Kidney (tissue), 11 donors: ENCODE measurements around the gene PGBD2. TPM values are rescaled to one million over a fixed set of nuclear protein-coding genes. Genes with fewer than 3 reads are reported as not detected.
"Not testable (repeated sequence)": the region's sequence is repeated elsewhere in the genome, so short reads cannot be mapped to it uniquely, and the experiment has no call there.

Experiments
- DNase-seq, 5 donors: peaks; one replicate each; pipeline ENCODE4 v3.0.0-alpha.2; 2013 to 2020
- FAIRE-seq: peaks from 2 replicates; lab custom pipeline; 2012; peaks lifted over from hg19 to GRCh38; lab: Jason Lieb, UNC
- H3K27ac ChIP-seq, 2 donors: one replicate each; pipeline ENCODE4 v1.7.0; 2013; ENCODE audit warnings: low read depth in 2 of 2, low read length in 2 of 2, inconsistent platforms in 1 of 2
- H3K27me3 ChIP-seq: one replicate; pipeline ENCODE4 v1.7.1; 2013; ENCODE audit warnings: low read length, inconsistent platforms; ENCODE audit not compliant: control insufficient read depth, insufficient read depth
- H3K36me3 ChIP-seq, 3 donors: one replicate each; pipeline versions ENCODE4 v1.7.0 to v1.7.1; 2013; ENCODE audit warnings: low read length in 3 of 3, control low read depth in 1 of 3, inconsistent platforms in 1 of 3; ENCODE audit not compliant: insufficient read depth in 3 of 3, control insufficient read depth in 2 of 3
- H3K4me1 ChIP-seq, 3 donors: one replicate each; pipeline versions ENCODE4 v1.7.0 to v1.7.1; 2013; ENCODE audit warnings: low read length in 3 of 3, inconsistent platforms in 1 of 3, low read depth in 1 of 3; ENCODE audit not compliant: control insufficient read depth in 2 of 3, insufficient read depth in 2 of 3
- H3K4me3 ChIP-seq, 3 donors: one replicate each; pipeline versions ENCODE4 v1.7.0 to v1.8.1; 2013; ENCODE audit warnings: low read length in 3 of 3, control low read depth in 1 of 3, inconsistent platforms in 1 of 3
- H3K9ac ChIP-seq, 3 donors: one replicate each; pipeline versions ENCODE4 v1.7.0 to v1.7.1; 2013; ENCODE audit warnings: low read length in 3 of 3, control low read depth in 1 of 3, inconsistent platforms in 1 of 3
- H3K9me3 ChIP-seq, 3 donors: one replicate each; pipeline versions ENCODE4 v1.7.0 to v1.7.1; 2013; ENCODE audit warnings: low read length in 3 of 3, control low read depth in 1 of 3, inconsistent platforms in 1 of 3; ENCODE audit not compliant: control insufficient read depth in 2 of 3, insufficient read depth in 1 of 3
- intact Hi-C: fragments of 100-400 bp; cut with DNase I; formaldehyde crosslinking; loops from one replicate; pipeline ENCODE4 v1.11.1; 2022
- polyA plus RNA-seq: library from polyadenylated mRNA; stranded (reverse); fragments of 350-450 nt; fragmentation: Illumina TruSeq; extraction: RNeasy Lipid Tissue Mini Kit (QIAGEN cat#74804); gene quantifications from one replicate; pipeline ENCODE4 v1.2.3, GENCODE V29; 2014; ENCODE audit warnings: low read depth, low replicate concordance; ENCODE audit not compliant: insufficient read depth
- total RNA-seq: library from RNA; stranded (reverse); fragmentation: NEBNext Ultra II Directional; extraction: Animal tissue kit (Norgen Biotek cat#: 25700); gene quantifications from one replicate; pipeline ENCODE4 v1.2.1, GENCODE V29; 2021
- donor health status: control.
- donor health status: control.
- donor health status: DM: yes; HTN: yes; CAD: no.
- donor health status: Normal renal cell carcinoma (clear cell type).

PGBD2 gene
- total and polyA plus RNA-seq, 2 donors from 2014 or later, result 3.4 to 6.9 TPM

DNA sequence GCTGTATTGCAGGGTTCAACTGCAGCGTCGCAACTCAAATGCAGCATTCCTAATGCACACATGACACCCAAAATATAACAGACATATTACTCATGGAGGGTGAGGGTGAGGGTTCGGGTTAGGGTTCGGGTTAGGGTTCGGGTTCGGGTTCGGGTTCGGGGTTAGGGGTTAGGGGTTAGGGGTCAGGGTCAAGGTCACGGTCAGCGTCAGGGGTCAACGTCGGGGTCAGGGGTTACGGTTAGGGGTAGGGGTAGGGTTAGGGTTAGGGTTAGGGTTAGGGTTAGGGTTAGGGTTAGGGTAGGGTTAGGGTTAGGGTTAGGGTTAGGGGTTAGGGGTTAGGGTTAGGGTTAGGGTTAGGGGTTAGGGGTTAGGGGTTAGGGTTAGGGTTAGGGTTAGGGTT is 39.4 kb downstream of the PGBD2 start:
- H3K4me3 ChIP-seq, FAIRE-seq, intact Hi-C loops, H3K27ac ChIP-seq, H3K36me3 ChIP-seq, H3K4me1 ChIP-seq, H3K9ac ChIP-seq, H3K9me3 ChIP-seq, H3K27me3 ChIP-seq: not testable (repeated sequence)
- peak in 2 of 5 donors; percentile 78 to 83 for DNase-seq

DNA sequence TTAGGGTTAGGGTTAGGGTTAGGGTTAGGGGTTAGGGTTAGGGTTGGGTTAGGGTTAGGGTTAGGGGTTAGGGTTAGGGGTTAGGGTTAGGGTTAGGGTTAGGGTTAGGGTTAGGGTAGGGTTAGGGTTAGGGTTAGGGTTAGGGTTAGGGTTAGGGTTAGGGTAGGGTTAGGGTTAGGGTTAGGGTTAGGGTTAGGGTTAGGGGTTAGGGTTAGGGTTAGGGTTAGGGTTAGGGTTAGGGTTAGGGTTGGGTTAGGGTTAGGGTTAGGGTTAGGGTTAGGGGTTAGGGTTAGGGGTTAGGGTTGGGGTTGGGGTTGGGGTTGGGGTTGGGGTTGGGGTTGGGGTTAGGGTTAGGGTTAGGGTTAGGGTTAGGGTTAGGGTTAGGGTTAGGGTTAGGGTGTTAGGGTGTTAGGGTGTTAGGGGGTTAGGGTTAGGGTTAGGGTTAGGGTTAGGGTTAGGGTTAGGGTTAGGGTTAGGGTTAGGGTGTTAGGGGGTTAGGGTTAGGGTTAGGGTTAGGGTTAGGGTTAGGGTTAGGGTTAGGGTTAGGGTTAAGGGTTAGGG is 39.9 kb downstream of the PGBD2 start:
- H3K4me1 ChIP-seq, FAIRE-seq, H3K9me3 ChIP-seq, H3K9ac ChIP-seq, H3K27me3 ChIP-seq, H3K36me3 ChIP-seq, H3K27ac ChIP-seq, DNase-seq, H3K4me3 ChIP-seq, intact Hi-C loops: not testable (repeated sequence)

Other genes starting within 250 kb of the PGBD2 start
- not detected for gene OR14I1, start 203.5 kb upstream of the PGBD2 start, total RNA-seq
- gene OR14I1, start 203.5 kb upstream of the PGBD2 start, polyA plus RNA-seq, result not detected
- 3.2 TPM for gene LYPD8, start 150.5 kb upstream of the PGBD2 start, total RNA-seq
- gene LYPD8, start 150.5 kb upstream of the PGBD2 start, polyA plus RNA-seq, result 0.92 TPM
- gene SH3BP5L, start 80.3 kb upstream of the PGBD2 start, total RNA-seq, result 24.9 TPM
- 16.6 TPM for gene SH3BP5L, start 80.3 kb upstream of the PGBD2 start, polyA plus RNA-seq
- gene ZNF672, start 68.0 kb upstream of the PGBD2 start, total RNA-seq, result 28.6 TPM
- 25.0 TPM for gene ZNF672, start 68.0 kb upstream of the PGBD2 start, polyA plus RNA-seq
- 29.6 TPM for gene ZNF692, start 47.1 kb upstream of the PGBD2 start, total RNA-seq
- gene ZNF692, start 47.1 kb upstream of the PGBD2 start, polyA plus RNA-seq, result 34.4 TPM